ENCODE results near the gene CBFA2T2.
"Not testable (repeated sequence)": the region's sequence is repeated elsewhere in the genome, so short reads cannot be mapped to it uniquely, and the experiment has no call there.

Gene CBFA2T2

DNA sequence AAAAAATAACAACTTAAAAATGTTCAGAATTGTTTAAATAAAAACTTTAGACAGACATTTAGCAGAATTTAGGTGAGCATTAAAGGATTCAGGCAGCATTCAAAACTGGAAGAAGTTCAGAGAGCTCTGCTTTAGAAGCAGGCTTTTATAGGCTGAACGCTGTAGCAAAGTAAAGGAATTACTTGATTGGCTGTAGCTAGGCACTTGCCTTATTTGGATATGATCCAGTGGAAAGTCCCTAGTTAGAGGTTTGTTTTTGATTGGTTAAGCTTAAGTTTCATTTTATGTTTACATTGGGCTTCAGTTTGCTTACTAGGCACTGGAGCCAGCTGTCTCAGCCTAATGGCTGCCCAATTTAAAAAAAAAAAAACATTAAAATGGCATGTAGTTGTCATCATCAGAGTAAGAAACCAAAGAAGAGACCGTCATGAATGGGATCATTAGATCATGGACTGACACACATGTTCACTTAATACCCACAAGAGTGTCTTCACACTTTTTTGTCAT lies 65.1 kb downstream of the CBFA2T2 start:
- POLR2A ChIA-PET = interaction anchor here (0.7 kb wide), 4 partner anchors 12 to 558 kb away, joined by 3 read pairs; partner anchors contain the start of gene CBFA2T2
- CTCF ChIA-PET = interaction anchor here (1.2 to 1.3 kb wide), 3 partner anchors 11 to 33 kb away, joined by 3 read pairs; no protein-coding TSS in a partner anchor
- peak; percentile 78 for DNase-seq (ENCODE audit: extremely low spot score)
- TF ChIP-seq, protein P1, sequence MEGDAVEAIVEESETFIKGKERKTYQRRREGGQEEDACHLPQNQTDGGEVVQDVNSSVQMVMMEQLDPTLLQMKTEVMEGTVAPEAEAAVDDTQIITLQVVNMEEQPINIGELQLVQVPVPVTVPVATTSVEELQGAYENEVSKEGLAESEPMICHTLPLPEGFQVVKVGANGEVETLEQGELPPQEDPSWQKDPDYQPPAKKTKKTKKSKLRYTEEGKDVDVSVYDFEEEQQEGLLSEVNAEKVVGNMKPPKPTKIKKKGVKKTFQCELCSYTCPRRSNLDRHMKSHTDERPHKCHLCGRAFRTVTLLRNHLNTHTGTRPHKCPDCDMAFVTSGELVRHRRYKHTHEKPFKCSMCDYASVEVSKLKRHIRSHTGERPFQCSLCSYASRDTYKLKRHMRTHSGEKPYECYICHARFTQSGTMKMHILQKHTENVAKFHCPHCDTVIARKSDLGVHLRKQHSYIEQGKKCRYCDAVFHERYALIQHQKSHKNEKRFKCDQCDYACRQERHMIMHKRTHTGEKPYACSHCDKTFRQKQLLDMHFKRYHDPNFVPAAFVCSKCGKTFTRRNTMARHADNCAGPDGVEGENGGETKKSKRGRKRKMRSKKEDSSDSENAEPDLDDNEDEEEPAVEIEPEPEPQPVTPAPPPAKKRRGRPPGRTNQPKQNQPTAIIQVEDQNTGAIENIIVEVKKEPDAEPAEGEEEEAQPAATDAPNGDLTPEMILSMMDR (IDR thresholded peaks at IDR 0.05; ENCODE audit: control extremely low read depth, extremely low read depth, low read depth, missing control alignments) = no peak

DNA sequence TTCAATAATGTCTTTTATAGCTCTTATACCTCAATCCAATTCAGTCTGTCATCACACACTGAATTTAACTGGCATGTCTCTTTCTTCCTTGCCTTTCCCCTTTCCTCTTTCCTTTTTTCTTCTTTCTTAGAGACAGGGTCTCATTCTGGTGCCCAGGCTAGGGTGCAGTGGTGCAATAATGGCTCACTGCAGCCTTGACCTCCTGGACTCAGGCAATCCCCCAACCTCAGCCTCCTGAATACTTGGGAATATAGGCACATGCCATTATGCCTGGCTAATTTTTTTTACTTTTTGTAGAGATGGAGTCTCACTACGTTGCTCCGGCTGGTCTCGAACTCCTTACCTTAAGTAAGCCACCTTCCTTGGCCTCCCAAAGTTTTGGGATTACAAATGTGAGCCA lies 65.9 kb downstream of the CBFA2T2 start:
- CTCF ChIA-PET = interaction anchor here (1.2 kb wide), 1 partner anchor 33 kb away, joined by 3 read pairs; no protein-coding TSS in a partner anchor
- POLR2A ChIA-PET = no interaction called here
- TF ChIP-seq, protein P1 (IDR thresholded peaks at IDR 0.05; ENCODE audit: control extremely low read depth, extremely low read depth, low read depth, missing control alignments) = no peak
- no peak for DNase-seq (ENCODE audit: extremely low spot score)

DNA sequence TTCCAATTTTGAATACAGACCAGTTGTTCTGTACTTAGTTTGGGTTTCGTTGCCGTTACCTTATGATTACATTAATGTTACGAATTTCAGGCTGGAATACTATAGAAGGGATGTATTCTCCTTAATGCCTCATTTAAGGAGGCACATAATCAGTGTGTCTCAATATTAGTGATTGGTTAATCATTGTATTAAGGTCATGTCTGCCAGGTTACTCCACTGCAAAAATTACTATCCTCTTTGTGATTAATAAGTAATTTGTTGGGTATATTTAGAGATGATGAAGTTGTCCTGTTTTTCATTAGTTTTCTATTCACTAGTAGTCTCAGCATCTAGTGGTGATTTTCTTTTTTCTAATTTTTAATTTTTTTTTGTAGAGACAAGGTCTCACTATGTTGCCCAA lies 66.3 kb downstream of the CBFA2T2 start:
- CTCF ChIA-PET = interaction anchor here (1.2 kb wide), 1 partner anchor 10 kb away, joined by 3 read pairs; no protein-coding TSS in a partner anchor
- no peak for DNase-seq (ENCODE audit: extremely low spot score)
- TF ChIP-seq, protein P1 (IDR thresholded peaks at IDR 0.05; ENCODE audit: control extremely low read depth, extremely low read depth, low read depth, missing control alignments) = no peak
- POLR2A ChIA-PET = no interaction called here

DNA sequence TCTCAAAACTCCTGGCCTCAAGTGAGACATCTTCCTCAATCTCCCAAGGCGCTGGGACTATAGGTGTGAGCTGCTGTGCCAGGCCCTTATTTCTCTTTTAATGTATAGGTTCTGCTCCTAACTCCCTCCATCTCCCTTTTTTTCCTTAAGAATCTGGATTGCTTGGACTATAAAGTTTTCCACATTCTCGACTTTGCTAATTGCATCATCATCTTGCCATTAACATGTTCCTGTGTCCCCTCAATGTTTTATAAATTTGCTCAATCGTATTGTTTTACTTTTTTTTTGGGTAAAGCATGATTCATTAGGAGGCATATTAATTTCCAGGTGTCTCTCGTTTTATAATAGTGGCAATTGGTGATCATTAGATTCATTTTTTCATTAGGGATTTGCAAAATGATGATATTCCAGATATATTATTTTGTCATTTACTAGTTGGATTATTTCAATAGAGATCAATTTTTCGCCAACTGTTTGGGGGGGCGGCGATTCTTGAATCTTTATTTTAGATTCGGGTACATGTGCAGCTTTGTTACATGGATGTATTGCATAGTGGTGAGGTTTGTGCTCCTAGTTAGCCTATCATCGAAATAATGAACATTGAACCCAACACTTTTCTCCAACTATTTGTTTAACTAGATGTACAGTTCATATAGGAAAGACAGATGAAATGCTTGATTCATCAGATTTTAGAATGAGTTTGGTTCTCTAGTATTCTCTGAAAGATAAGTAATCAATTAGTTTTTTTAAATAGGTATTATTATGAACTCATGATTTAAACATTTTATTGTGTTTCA lies 68.7 kb downstream of the CBFA2T2 start:
- ChIA-PET POLR2A (no interaction called here), CTCF (interaction anchor here (1.3 to 1.4 kb wide), 2 partner anchors 19 to 174 kb away, joined by 3 read pairs; no protein-coding TSS in a partner anchor)
- no peak for DNase-seq (ENCODE audit: extremely low spot score)
- TF ChIP-seq, protein P1 (IDR thresholded peaks at IDR 0.05; ENCODE audit: control extremely low read depth, extremely low read depth, low read depth, missing control alignments) = no peak

DNA sequence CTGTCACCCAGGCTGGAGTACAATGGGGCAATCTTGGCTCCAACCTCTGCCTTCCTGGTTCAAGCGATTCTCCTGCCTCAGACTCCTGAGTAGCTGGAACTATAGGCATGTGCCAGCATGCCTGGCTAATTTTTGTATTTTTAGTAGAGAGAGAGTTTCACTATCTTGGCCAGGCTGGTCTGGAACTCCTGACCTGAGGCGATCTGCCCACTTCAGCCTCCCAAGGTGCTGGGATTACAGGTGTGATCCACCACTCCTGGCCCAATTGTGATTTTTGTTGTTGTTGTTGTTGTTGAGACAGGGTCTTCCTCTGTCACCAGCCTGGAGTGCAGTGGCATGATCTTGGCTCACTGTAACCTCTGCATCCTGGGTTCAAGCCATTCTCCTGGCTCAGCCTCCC lies 69.3 kb downstream of the CBFA2T2 start:
- TF ChIP-seq, protein P1 (IDR thresholded peaks at IDR 0.05; ENCODE audit: control extremely low read depth, extremely low read depth, low read depth, missing control alignments) = no peak
- ChIA-PET POLR2A (no interaction called here), CTCF (interaction anchor here (0.9 to 1.9 kb wide), 3 partner anchors 10 to 18 kb away, joined by 3 to 5 read pairs (median 4); no protein-coding TSS in a partner anchor)
- DNase-seq (ENCODE audit: extremely low spot score) = no peak

DNA sequence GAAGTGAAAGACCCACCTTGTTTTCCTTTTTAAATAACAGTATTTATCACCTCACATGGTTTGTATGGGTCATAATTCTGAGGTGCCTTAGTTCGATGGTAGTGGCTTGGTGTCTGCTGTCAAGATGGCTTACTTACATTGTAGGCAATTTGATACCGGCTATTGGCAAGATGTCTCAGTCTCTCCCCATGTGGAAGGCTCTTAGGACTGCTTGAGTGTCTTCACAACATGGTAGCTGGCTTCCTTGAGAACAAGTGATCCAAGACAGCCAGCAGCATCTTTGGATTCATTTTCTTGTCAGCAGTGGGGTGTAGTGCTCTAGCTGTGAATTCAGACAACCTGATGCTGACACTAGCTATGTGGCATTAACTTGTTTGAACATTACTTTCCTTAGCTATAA lies 70.1 kb downstream of the CBFA2T2 start:
- TF ChIP-seq, protein P1 (IDR thresholded peaks at IDR 0.05; ENCODE audit: control extremely low read depth, extremely low read depth, low read depth, missing control alignments) = no peak
- POLR2A ChIA-PET = interaction anchor here (0.6 kb wide), 1 partner anchor 65 kb away, joined by 9 read pairs; no protein-coding TSS in a partner anchor
- CTCF ChIA-PET = interaction anchor here (0.9 to 1.9 kb wide), 3 partner anchors 9 to 17 kb away, joined by 3 to 5 read pairs (median 4); no protein-coding TSS in a partner anchor
- DNase-seq (ENCODE audit: extremely low spot score) = no peak

DNA sequence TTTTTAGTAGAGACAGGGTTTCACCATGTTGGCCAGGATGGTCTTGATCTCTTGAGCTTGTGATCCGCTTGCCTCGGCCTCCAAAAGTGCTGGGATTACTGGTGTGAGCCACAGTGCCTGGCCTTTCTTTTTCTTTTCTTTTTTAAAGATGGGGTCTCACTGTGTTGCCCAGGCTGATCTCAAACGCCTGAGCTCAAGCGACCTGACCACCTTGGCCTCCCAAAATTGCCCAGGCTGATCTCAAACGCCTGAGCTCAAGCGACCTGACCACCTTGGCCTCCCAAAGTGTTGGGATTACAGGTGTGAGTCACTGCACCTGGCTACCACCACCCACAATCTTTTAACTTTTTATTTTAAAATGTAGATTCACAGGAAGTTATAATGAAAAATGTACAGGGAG lies 71.2 kb downstream of the CBFA2T2 start:
- DNase-seq (ENCODE audit: extremely low spot score); POLR2A ChIA-PET: not testable (repeated sequence)
- CTCF ChIA-PET = interaction anchor here (1.3 to 1.9 kb wide), 2 partner anchors 11 to 14 kb away, joined by 3 to 4 read pairs; no protein-coding TSS in a partner anchor

All from GM10248 (cell line).